ENCODE measurements around the gene ATXN2. TPM values are rescaled to one million over a fixed set of nuclear protein-coding genes. Genes with fewer than 3 reads are reported as not detected.

The ATXN2 gene
- total RNA-seq, 2 experiments from 2014 or later: 21.9 to 23.7 TPM

GRCh38 chr12:111445726-111446581, 153.2 kb downstream of the ATXN2 start:
- H3K27ac ChIP-seq (ENCODE audit: low read depth in 1 of 2, low read length in 2 of 2): peak overlapping the region; percentile 74 to 80
- intact Hi-C loops (cut with DNase I, micrococcal nuclease): loop anchor here in 1 of 2 experiments (1.0 kb wide), 2 partner anchors 11 to 41 kb away; partner anchors contain the start of gene SH2B3
- no peak for TF ChIP-seq CTCF (IDR thresholded peaks at IDR 0.05)
- DNase-seq: peak in 2 of 14 experiments; percentile 11 to 27
- Mint-ChIP-seq H3K4me1 (ENCODE audit: low read depth) (peaks cover 63% of the 10 kb centered on the region), H3K27me3 (no peaks in the 10 kb centered on the region), H3K4me3 (peak overlapping the region; percentile 42), H3K36me3 (ENCODE audit: low read depth) (peaks cover 58% of the 10 kb centered on the region), H3K27ac (peak overlapping the region; percentile 82), H3K9me3 (no peaks in the 10 kb centered on the region)
- H3K27me3 ChIP-seq (ENCODE audit: control insufficient read depth in 1 of 2, insufficient read depth in 2 of 2, low read length in 2 of 2): no peaks in the 10 kb centered on the region
- peaks cover 74% of the 10 kb centered on the region for H3K4me1 ChIP-seq (ENCODE audit: insufficient read depth, low read length)
- CTCF ChIA-PET: interaction anchor here (1.1 to 27.4 kb wide), 5 partner anchors 11 to 44 kb away, joined by 3 to 487 read pairs (median 3); partner anchors contain the start of gene SH2B3
- no peak for ATAC-seq (ENCODE audit: poor library complexity)
- no peak overlapping the region for H3K4me3 ChIP-seq (ENCODE audit: low read length)
- no peaks in the 10 kb centered on the region for H3K9me3 ChIP-seq (ENCODE audit: control insufficient read depth in 1 of 2, insufficient read depth in 1 of 2, low read length in 2 of 2)
- POLR2A ChIA-PET: interaction anchor here (0.6 to 5.1 kb wide), 10 partner anchors 11 to 665 kb away, joined by 3 to 87 read pairs (median 9); no protein-coding TSS in a partner anchor
- H3K36me3 ChIP-seq (ENCODE audit: insufficient read depth, low read length): peaks cover 61% of the 10 kb centered on the region

- H3K27me3 Mint-ChIP-seq: no peaks in the 10 kb centered on the region
- Histone ChIP-seq H3K4me3 (ENCODE audit: low read length) (peak overlapping the region; percentile 12), H3K36me3 (ENCODE audit: insufficient read depth, low read length) (peaks cover 61% of the 10 kb centered on the region), H3K9me3 (ENCODE audit: control insufficient read depth in 1 of 2, insufficient read depth in 1 of 2, low read length in 2 of 2) (no peaks in the 10 kb centered on the region), H3K4me1 (ENCODE audit: insufficient read depth, low read length) (peaks cover 76% of the 10 kb centered on the region), H3K27ac (ENCODE audit: low read depth in 1 of 2, low read length in 2 of 2) (peak overlapping the region; percentile 74 to 80), H3K27me3 (ENCODE audit: control insufficient read depth in 1 of 2, insufficient read depth in 2 of 2, low read length in 2 of 2) (no peaks in the 10 kb centered on the region)
- ChIA-PET CTCF (interaction anchor here (1.0 to 27.4 kb wide), 7 partner anchors 10 to 43 kb away, joined by 3 to 487 read pairs (median 4); partner anchors contain the start of gene SH2B3), POLR2A (interaction anchor here (0.6 to 5.1 kb wide), 14 partner anchors 9 to 664 kb away, joined by 3 to 87 read pairs (median 6); partner anchors contain the start of genes ACAD10 and BRAP)
- DNase-seq (peak; percentile 58 to 95 (median 73)), ATAC-seq (ENCODE audit: poor library complexity) (peak; percentile 96)
- H3K27ac Mint-ChIP-seq: peak overlapping the region; percentile 82
- H3K9me3 Mint-ChIP-seq: no peaks in the 10 kb centered on the region
- TF ChIP-seq CTCF (IDR thresholded peaks at IDR 0.05): no peak
- H3K36me3 Mint-ChIP-seq (ENCODE audit: low read depth): peaks cover 57% of the 10 kb centered on the region
- intact Hi-C loops (cut with DNase I, micrococcal nuclease): loop anchor here in 1 of 2 experiments (1.0 kb wide), 2 partner anchors 10 to 40 kb away; partner anchors contain the start of gene SH2B3
- peak overlapping the region; percentile 65 for H3K4me3 Mint-ChIP-seq
- H3K4me1 Mint-ChIP-seq (ENCODE audit: low read depth): peaks cover 64% of the 10 kb centered on the region
These were observed 154.0 kb downstream of the ATXN2 start for GRCh38 chr12:111444925-111445725.

All from CD4-positive, alpha-beta T cell (primary cell).